K562 (cell line): ENCODE measurements around the gene PSMC3IP. TPM values are rescaled to one million over a fixed set of nuclear protein-coding genes. Genes with fewer than 3 reads are reported as not detected.
A peak's percentile ranks its signal among the peaks of the same experiment; 100 is the strongest.

Experiments used
- CEBPZ ChIP-seq: fragments of 150-350 bp; IDR thresholded peaks from 2 replicates; pipeline ENCODE4 v1.6.1; 2014; ENCODE audit warnings: low read depth, mild to moderate bottlenecking, low read length, borderline replicate concordance
- HDAC6 ChIP-seq: IDR thresholded peaks from 2 replicates; pipeline ENCODE4 v1.6.1; 2012; ENCODE audit warnings: low read depth, mild to moderate bottlenecking, control low read depth, inconsistent platforms, low read length, moderate library complexity
- HDAC8 ChIP-seq: fragments of 450-650 bp; IDR thresholded peaks from 2 replicates; pipeline ENCODE4 v1.6.1; 2016; ENCODE audit warnings: mild to moderate bottlenecking, missing genetic modification characterization, moderate library complexity, missing compliant biosample characterization
- MCM7 ChIP-seq, 2 experiments: fragments of 450-650 bp; IDR thresholded peaks; 2 replicates each; pipeline ENCODE4 v1.6.1; 2016 to 2018
- MLX ChIP-seq, 2 experiments: fragments of 450-650 bp in 1 of 2; sonication (generic) in 1 of 2; formaldehyde crosslinking; conservative IDR thresholded peaks; 2 replicates each; pipeline versions ENCODE4 v1.4.0 to v1.8.1; 2020 to 2022; ENCODE audit warnings: mild to moderate bottlenecking in 1 of 2, missing genetic modification reagents in 1 of 2
- RBFOX2 ChIP-seq: fragments of 200-400 bp; formaldehyde crosslinking; IDR thresholded peaks from 2 replicates; pipeline ENCODE4 v1.6.1; 2017; ENCODE audit warnings: low read depth, mild to moderate bottlenecking, low read length, moderate library complexity
- STAG1 ChIP-seq: sonication (generic); formaldehyde crosslinking; IDR thresholded peaks from 2 replicates; pipeline ENCODE4 v1.5.0; 2020; ENCODE audit warnings: missing genetic modification reagents, borderline replicate concordance
- U2AF1 ChIP-seq: fragments of 200-400 bp; formaldehyde crosslinking; optimal IDR thresholded peaks from 2 replicates; pipeline ENCODE3; 2017; ENCODE audit warnings: mild to moderate bottlenecking, low read depth, low read length, moderate library complexity
- ZFP36 ChIP-seq: fragments of 150-350 bp; IDR thresholded peaks from 2 replicates; pipeline ENCODE4 v1.6.1; 2018; ENCODE audit warnings: low read length, low read depth; ENCODE audit not compliant: partially characterized antibody
- ZNF589 ChIP-seq: fragments of 200-800 bp; sonication (Bioruptor generic); IDR thresholded peaks from 2 replicates; pipeline ENCODE4 v1.6.1; 2016; ENCODE audit warnings: low read depth, missing genetic modification characterization, missing compliant biosample characterization
- polyA plus RNA-seq, 8 experiments: library from polyadenylated mRNA; depleted of rRNA in 4 of 8; stranded (reverse) in 5 of 8; unstranded in 3 of 8; fragments of >200 nt; fragmentation: Nextera tagmentation in 2 of 8; fragmentation: Illumina TruSeq in 1 of 8; extraction: Ambion mirVana in 2 of 8; extraction: Trizol in 1 of 8; gene quantifications; 2 replicates each; pipeline versions ENCODE4 v1.2.1 to v1.2.3, GENCODE V29; 2011 to 2014; ENCODE audit warnings: inconsistent platforms in 1 of 8, missing spikeins in 1 of 8
- total RNA-seq, 7 experiments: library from RNA; depleted of rRNA in 6 of 7; stranded (reverse); fragments of >200 nt in 6 of 7; fragmentation: Illumina TruSeq in 2 of 7; extraction: Trizol in 2 of 7; gene quantifications; 2 replicates each; pipeline versions ENCODE4 v1.2.1 to v1.2.3, GENCODE V29; 2011 to 2021; ENCODE audit warnings: low replicate concordance in 1 of 7
- TF ChIP-seq, protein P1 (sequence below): fragments of 250-450 bp; sonication (Bioruptor Pico); IDR thresholded peaks from 2 replicates; pipeline ENCODE4 v1.6.1; 2021; ENCODE audit warnings: mild to moderate bottlenecking
- TF ChIP-seq, protein P2 (sequence below), 2 experiments: fragments of 450-650 bp; formaldehyde crosslinking in 1 of 2; IDR thresholded peaks; 2 replicates each; pipeline versions ENCODE4 v1.4.0 to v1.6.1; 2014 to 2020; ENCODE audit warnings: mild to moderate bottlenecking in 2 of 2, borderline replicate concordance in 1 of 2, low read depth in 1 of 2

Gene PSMC3IP
- total and polyA plus RNA-seq, 9 of the 15 experiments (the other 6 are each of a cell fraction or from before 2014, with no cell fraction given), result 13.8 to 65.6 (median 32.8) TPM

DNA sequence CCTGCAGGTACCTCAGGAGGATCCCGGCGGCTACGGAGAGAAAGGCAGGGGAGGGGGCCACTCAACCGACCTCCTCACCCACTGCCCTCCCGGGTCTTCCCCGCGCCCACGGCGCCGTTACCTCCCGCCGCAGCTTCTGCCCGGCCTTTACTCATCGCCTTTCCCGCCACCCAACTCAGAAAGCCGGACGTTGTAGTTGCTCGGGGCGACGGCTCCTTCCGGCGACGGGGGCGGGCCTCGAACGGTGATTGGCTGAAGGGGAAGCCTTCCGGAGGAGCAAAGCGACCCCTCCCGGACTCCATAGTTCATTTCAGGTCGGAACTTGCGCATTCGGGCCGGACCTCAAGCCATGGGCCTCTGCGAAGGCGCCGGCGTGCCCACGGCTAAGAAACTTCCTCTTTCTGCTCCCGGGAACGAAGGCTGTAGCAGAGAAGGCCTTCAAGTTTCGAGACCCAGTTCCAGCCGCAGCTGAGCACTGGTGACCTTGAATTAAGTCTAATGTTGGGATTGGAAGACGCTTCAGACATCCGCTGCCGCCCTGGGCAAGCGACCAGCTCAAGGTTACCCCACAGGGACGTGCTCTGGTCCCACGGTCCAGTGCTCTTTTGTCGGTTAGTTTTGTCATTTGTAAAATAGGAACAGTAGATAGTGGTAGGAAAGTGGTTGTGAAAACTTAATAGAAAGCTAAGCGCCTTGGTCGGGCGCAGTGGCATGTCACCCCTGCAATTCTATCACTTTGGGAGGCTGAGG lies at the start of gene PSMC3IP (continued):
- no peak for TF ChIP-seq MCM7 (IDR thresholded peaks at IDR 0.05)
- TF ChIP-seq RBFOX2, result peak; percentile 96
- no peak for TF ChIP-seq ZFP36
- 0 out of 2 replicates have a peak, but pooled peaks have one; percentile 15 for TF ChIP-seq HDAC8
- no peak for TF ChIP-seq STAG1 (CRISPR knock-in tag)
- TF ChIP-seq, protein P1, sequence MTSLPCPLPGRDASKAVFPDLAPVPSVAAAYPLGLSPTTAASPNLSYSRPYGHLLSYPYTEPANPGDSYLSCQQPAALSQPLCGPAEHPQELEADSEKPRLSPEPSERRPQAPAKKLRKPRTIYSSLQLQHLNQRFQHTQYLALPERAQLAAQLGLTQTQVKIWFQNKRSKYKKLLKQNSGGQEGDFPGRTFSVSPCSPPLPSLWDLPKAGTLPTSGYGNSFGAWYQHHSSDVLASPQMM, result no peak
- TF ChIP-seq, protein P2, sequence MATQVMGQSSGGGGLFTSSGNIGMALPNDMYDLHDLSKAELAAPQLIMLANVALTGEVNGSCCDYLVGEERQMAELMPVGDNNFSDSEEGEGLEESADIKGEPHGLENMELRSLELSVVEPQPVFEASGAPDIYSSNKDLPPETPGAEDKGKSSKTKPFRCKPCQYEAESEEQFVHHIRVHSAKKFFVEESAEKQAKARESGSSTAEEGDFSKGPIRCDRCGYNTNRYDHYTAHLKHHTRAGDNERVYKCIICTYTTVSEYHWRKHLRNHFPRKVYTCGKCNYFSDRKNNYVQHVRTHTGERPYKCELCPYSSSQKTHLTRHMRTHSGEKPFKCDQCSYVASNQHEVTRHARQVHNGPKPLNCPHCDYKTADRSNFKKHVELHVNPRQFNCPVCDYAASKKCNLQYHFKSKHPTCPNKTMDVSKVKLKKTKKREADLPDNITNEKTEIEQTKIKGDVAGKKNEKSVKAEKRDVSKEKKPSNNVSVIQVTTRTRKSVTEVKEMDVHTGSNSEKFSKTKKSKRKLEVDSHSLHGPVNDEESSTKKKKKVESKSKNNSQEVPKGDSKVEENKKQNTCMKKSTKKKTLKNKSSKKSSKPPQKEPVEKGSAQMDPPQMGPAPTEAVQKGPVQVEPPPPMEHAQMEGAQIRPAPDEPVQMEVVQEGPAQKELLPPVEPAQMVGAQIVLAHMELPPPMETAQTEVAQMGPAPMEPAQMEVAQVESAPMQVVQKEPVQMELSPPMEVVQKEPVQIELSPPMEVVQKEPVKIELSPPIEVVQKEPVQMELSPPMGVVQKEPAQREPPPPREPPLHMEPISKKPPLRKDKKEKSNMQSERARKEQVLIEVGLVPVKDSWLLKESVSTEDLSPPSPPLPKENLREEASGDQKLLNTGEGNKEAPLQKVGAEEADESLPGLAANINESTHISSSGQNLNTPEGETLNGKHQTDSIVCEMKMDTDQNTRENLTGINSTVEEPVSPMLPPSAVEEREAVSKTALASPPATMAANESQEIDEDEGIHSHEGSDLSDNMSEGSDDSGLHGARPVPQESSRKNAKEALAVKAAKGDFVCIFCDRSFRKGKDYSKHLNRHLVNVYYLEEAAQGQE (IDR thresholded peaks at IDR 0.05; ENCODE audit: borderline replicate concordance), result peak; percentile 30; the same call in 1 of the 2 replicates
- TF ChIP-seq, protein P2 (CRISPR knock-in tag; IDR thresholded peaks at IDR 0.05; ENCODE audit: low read depth), result no peak; the same call in 1 of the 2 replicates
- TF ChIP-seq U2AF1, result no peak
- no peak; the same call in 1 of the 2 replicates for TF ChIP-seq ZNF589 (CRISPR knock-in tag)
- no peak for TF ChIP-seq MLX (CRISPR knock-in tag; conservative IDR thresholded peaks at IDR 0.05)
- TF ChIP-seq CEBPZ, result peak; percentile 22; the same call in 1 of the 2 replicates
- TF ChIP-seq HDAC6, result no peak
